Calu3 (cell line): ENCODE measurements around the gene CACNA1E. TPM values are rescaled to one million over a fixed set of nuclear protein-coding genes. Genes with fewer than 3 reads are reported as not detected.

Source experiments
- BruUV-seq: library from RNA; stranded (reverse); fragments of 400-500 nt; replicated peaks from 2 replicates; lab custom pipeline; 2021; lab: Mats Ljungman, UMichigan
- CTCF ChIA-PET: fragments of 300-600 bp; sonication (Branson Sonifier 250); formaldehyde crosslinking; loops from one replicate; lab custom pipeline; 2022; ENCODE audit warnings: antibody characterized with exemption; lab: Charles Lee
- DNase-seq: peaks from one replicate; pipeline ENCODE4 v3.0.0; 2022
- H3K27ac Mint-ChIP-seq: one replicate; pipeline ENCODE4 v1.8.0; 2022; ENCODE audit warnings: mixed read lengths; ENCODE audit not compliant: unreplicated experiment
- H3K27me3 Mint-ChIP-seq: one replicate; pipeline ENCODE4 v1.8.0; 2022; ENCODE audit warnings: mixed read lengths; ENCODE audit not compliant: unreplicated experiment
- H3K36me3 Mint-ChIP-seq: one replicate; pipeline ENCODE4 v1.8.0; 2022; ENCODE audit warnings: mild to moderate bottlenecking, moderate library complexity, mixed read lengths; ENCODE audit not compliant: insufficient read depth, unreplicated experiment
- H3K4me1 Mint-ChIP-seq: one replicate; pipeline ENCODE4 v1.8.0; 2022; ENCODE audit warnings: mild to moderate bottlenecking, low read depth, mixed read lengths; ENCODE audit not compliant: unreplicated experiment
- H3K4me3 Mint-ChIP-seq: one replicate; pipeline ENCODE4 v1.8.0; 2022; ENCODE audit warnings: mild to moderate bottlenecking, low read depth, moderate library complexity, mixed read lengths; ENCODE audit not compliant: unreplicated experiment
- H3K9me3 Mint-ChIP-seq: one replicate; pipeline ENCODE4 v1.8.0; 2022; ENCODE audit warnings: low read depth, mixed read lengths; ENCODE audit not compliant: unreplicated experiment
- intact Hi-C: fragments of 100-400 bp; cut with micrococcal nuclease; formaldehyde crosslinking; loops from one replicate; pipeline ENCODE4 v1.10.0; 2022; ENCODE audit not compliant: unreplicated experiment
- total RNA-seq: library from RNA; stranded (reverse); gene quantifications from 2 replicates; pipeline ENCODE4 v1.2.3, GENCODE V29; 2022
- TF ChIP-seq, protein P1 (sequence below): fragments of 200-600 bp; IDR thresholded peaks from one replicate; pipeline ENCODE4 v1.8.0; 2022; ENCODE audit warnings: antibody characterized with exemption; ENCODE audit not compliant: unreplicated experiment

The CACNA1E gene
- total RNA-seq, 1 experiment from 2014 or later: not detected

DNA sequence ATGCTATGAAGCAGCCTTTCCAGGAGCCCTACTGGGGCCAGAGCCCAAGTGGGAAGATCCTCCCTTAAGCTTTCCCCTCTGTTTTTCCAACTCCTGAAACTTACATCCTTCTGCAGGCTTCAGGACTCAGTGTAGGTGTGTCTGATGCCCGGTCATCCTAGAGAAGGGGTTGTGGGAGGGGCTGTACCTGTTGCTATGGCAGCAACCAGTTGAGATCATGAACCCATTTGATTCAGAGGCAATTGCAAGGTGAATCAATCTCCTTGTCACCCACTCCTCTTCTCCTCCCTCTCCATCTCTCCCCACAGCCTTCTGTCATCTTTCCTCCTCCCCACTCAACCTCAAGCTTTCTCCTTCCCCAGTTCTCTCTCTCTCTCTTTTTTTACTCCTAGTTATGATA, 151.8 kb downstream of the CACNA1E start:
- no peak for DNase-seq
- TF ChIP-seq, protein P1, sequence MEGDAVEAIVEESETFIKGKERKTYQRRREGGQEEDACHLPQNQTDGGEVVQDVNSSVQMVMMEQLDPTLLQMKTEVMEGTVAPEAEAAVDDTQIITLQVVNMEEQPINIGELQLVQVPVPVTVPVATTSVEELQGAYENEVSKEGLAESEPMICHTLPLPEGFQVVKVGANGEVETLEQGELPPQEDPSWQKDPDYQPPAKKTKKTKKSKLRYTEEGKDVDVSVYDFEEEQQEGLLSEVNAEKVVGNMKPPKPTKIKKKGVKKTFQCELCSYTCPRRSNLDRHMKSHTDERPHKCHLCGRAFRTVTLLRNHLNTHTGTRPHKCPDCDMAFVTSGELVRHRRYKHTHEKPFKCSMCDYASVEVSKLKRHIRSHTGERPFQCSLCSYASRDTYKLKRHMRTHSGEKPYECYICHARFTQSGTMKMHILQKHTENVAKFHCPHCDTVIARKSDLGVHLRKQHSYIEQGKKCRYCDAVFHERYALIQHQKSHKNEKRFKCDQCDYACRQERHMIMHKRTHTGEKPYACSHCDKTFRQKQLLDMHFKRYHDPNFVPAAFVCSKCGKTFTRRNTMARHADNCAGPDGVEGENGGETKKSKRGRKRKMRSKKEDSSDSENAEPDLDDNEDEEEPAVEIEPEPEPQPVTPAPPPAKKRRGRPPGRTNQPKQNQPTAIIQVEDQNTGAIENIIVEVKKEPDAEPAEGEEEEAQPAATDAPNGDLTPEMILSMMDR: no peak
- CTCF ChIA-PET: no interaction called here
- Mint-ChIP-seq H3K36me3 (no peaks in the 10 kb centered on the region), H3K9me3 (peaks cover 7% of the 10 kb centered on the region), H3K4me1 (no peaks in the 10 kb centered on the region), H3K4me3 (no peak overlapping the region), H3K27ac (no peak overlapping the region), H3K27me3 (peaks cover 49% of the 10 kb centered on the region)
- no TSS peak for BruUV-seq
- intact Hi-C loops: no loop called here

DNA sequence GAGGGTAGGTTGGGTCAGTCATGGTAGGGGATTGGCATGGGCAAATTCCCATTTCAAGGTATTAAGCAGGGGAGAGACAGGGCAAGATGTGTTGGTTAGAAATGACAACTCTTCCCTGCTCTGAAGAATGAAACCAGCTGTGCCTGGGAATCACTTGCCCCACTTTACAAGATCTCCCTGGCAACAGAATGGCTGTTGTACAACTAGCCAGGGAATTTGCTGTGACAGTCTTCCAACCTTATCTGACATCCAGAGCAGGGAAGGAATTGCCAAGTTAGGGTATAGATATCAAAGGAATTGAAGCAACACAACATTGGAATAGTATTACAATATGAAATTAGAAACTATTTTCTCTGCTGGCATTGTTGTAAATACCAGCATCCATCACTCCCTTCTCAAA, 154.7 kb downstream of the CACNA1E start:
- TF ChIP-seq, protein P1: no peak
- CTCF ChIA-PET: no interaction called here
- BruUV-seq: no TSS peak
- H3K4me3 Mint-ChIP-seq: no peak overlapping the region
- H3K27me3 Mint-ChIP-seq: peaks cover 65% of the 10 kb centered on the region
- DNase-seq: no peak
- no peak overlapping the region for H3K27ac Mint-ChIP-seq
- H3K4me1 Mint-ChIP-seq: no peaks in the 10 kb centered on the region
- H3K9me3 Mint-ChIP-seq: peaks cover 7% of the 10 kb centered on the region
- no peaks in the 10 kb centered on the region for H3K36me3 Mint-ChIP-seq
- intact Hi-C loops: no loop called here

DNA sequence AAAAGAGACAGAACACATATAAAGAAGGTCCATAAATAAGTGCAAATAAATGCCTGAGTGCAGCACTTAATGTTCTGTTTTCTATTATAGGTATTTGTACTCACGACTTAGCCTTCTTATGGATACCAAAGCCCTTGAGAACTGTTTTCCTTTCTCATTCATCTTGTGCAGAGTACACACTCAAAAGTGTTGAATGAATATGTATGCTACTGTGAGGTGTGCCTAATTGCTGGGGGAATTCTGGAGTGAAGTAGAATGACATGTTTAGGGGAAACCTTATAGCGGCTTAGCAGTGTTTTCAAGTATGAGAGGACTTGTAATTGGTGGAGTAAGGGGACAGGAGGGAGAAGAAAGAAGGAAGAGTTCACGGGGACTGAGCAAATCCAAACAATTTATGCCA, 157.6 kb downstream of the CACNA1E start:
- CTCF ChIA-PET: no interaction called here
- Mint-ChIP-seq H3K4me1 (no peaks in the 10 kb centered on the region), H3K4me3 (no peak overlapping the region), H3K36me3 (no peaks in the 10 kb centered on the region), H3K27me3 (peaks cover 62% of the 10 kb centered on the region), H3K27ac (no peak overlapping the region), H3K9me3 (peaks cover 7% of the 10 kb centered on the region)
- no TSS peak for BruUV-seq
- no peak for DNase-seq
- TF ChIP-seq, protein P1: no peak
- intact Hi-C loops: no loop called here

DNA sequence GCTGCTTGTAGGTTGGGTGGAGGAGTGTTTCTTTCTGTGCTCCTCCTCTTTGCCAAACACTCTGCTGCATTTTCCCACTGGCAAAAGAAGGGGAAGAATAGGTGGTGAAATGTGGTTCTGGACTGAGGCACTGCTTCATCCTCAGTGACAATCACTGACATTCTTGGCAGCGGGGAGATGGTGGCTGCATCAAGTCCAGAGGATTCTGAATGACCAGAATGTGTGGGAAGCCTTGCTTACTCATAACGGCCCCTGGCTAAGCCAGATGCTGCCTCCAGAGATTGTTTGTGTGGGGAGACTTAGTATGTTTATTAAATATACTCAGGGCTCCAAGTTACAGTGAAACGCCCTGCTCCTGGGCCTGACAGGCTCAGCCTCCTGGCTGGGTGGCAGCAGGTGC, 160.3 kb downstream of the CACNA1E start:
- intact Hi-C loops: no loop called here
- CTCF ChIA-PET: no interaction called here
- Mint-ChIP-seq H3K27ac (no peak overlapping the region), H3K9me3 (peaks cover 3% of the 10 kb centered on the region), H3K4me3 (no peak overlapping the region), H3K36me3 (no peaks in the 10 kb centered on the region), H3K4me1 (peaks cover 9% of the 10 kb centered on the region), H3K27me3 (peaks cover 43% of the 10 kb centered on the region)
- TF ChIP-seq, protein P1: no peak
- DNase-seq: no peak
- no TSS peak for BruUV-seq
